Spleen (tissue), 11 donors: ENCODE measurements around the gene WNT7A. TPM values are rescaled to one million over a fixed set of nuclear protein-coding genes. Genes with fewer than 3 reads are reported as not detected.

Source experiments
- DNase-seq: peaks from one replicate; pipeline ENCODE4 v3.0.0-alpha.2; 2020
- H3K27ac ChIP-seq, 8 donors: fragments of 200-600 bp; sonication (generic) in 7 of 8; 1 replicate in 4 of 8; 2 replicates in 4 of 8; pipeline versions ENCODE4 v1.5.0 to v1.8.0; 2016 to 2021; ENCODE audit warnings: inconsistent platforms in 4 of 8, mild to moderate bottlenecking in 4 of 8, moderate library complexity in 1 of 8
- H3K27me3 ChIP-seq, 7 donors: fragments of 200-600 bp; sonication (generic) in 6 of 7; replicated peaks in 1 of 7; 1 replicate in 4 of 7; 2 replicates in 3 of 7; pipeline versions ENCODE4 v1.5.0 to v1.8.0; 2016 to 2021; ENCODE audit warnings: inconsistent platforms in 3 of 7, mild to moderate bottlenecking in 1 of 7
- H3K36me3 ChIP-seq, 6 donors: fragments of 200-600 bp; sonication (generic) in 5 of 6; 1 replicate in 4 of 6; 2 replicates in 2 of 6; pipeline versions ENCODE4 v1.5.0 to v1.8.0; 2016 to 2021; ENCODE audit warnings: inconsistent platforms in 2 of 6
- H3K4me1 ChIP-seq, 6 donors: fragments of 200-600 bp; sonication (generic) in 5 of 6; 1 replicate in 3 of 6; 2 replicates in 3 of 6; pipeline versions ENCODE4 v1.5.0 to v1.8.0; 2016 to 2021; ENCODE audit warnings: inconsistent platforms in 3 of 6
- H3K4me3 ChIP-seq, 8 donors: fragments of 200-600 bp; sonication (generic) in 7 of 8; 1 replicate in 4 of 8; 2 replicates in 4 of 8; pipeline versions ENCODE4 v1.5.0 to v1.8.0; 2016 to 2021; ENCODE audit warnings: inconsistent platforms in 4 of 8, mild to moderate bottlenecking in 4 of 8, moderate library complexity in 2 of 8
- H3K9me3 ChIP-seq, 8 donors: fragments of 200-600 bp; sonication (generic) in 7 of 8; 1 replicate in 4 of 8; 2 replicates in 4 of 8; pipeline versions ENCODE4 v1.5.0 to v1.8.0; 2016 to 2021; ENCODE audit warnings: inconsistent platforms in 4 of 8
- CTCF ChIP-seq, 11 experiments: fragments of 200-600 bp in 7 of 11; fragments of 450-650 bp in 4 of 11; sonication (generic) in 4 of 11; IDR thresholded peaks in 8 of 11; conservative IDR thresholded peaks in 3 of 11; 1 replicate in 7 of 11; 2 replicates in 4 of 11; pipeline versions ENCODE4 v1.4.0 to v1.8.0; 2016 to 2021; ENCODE audit warnings: antibody characterized with exemption in 11 of 11, inconsistent platforms in 4 of 11, mild to moderate bottlenecking in 1 of 11
- POLR2A ChIP-seq, 3 donors: fragments of 450-650 bp; IDR thresholded peaks; one replicate each; pipeline ENCODE4 v1.5.1; 2017; ENCODE audit warnings: antibody characterized with exemption in 3 of 3, mild to moderate bottlenecking in 1 of 3
- POLR2AphosphoS5 ChIP-seq, 3 donors: sonication (generic); formaldehyde crosslinking; IDR thresholded peaks; one replicate each; pipeline ENCODE4 v1.5.1; 2017; ENCODE audit warnings: antibody characterized with exemption in 3 of 3
- WGBS, 5 donors: extraction: QIAGEN DNeasy Blood & Tissue Kit in 3 of 5; methylation state at CpG; one replicate each; pipeline versions ENCODE4 v1.1.5 to v1.1.7; 2013 to 2018; 5-methylcytosine and 5-hydroxymethylcytosine counted together
- intact Hi-C: fragments of 100-400 bp; cut with DNase I; formaldehyde crosslinking; loops from one replicate; pipeline ENCODE4 v1.15.0; 2023; ENCODE audit warnings: low total_unique reads
- polyA plus RNA-seq, 3 donors: library from polyadenylated mRNA; stranded (reverse); fragments of 200-250 nt; gene quantifications; one replicate each; pipeline ENCODE4 v1.2.1, GENCODE V29; 2013
- total RNA-seq, 7 donors: library from RNA; depleted of rRNA in 3 of 7; stranded (reverse); fragments of >200 nt in 3 of 7; fragmentation: NEBNext Ultra II Directional in 4 of 7; extraction: Animal tissue kit (Norgen Biotek cat#: 25700) in 4 of 7; gene quantifications; one replicate each; pipeline versions ENCODE4 v1.1.0 to v1.2.1, GENCODE V29; 2016 to 2021
- donor health status: healthy with polysubstance abuse.
- donor health status: DM: no; HTN: no; CAD: no; lungs with moderate emphysema.
- donor health status: DM: no; HTN: no; CAD: no.
- donor health status: Bipolar disorder and iron deficiency.
- donor health status: healthy.
- donor health status: DM: no; HTN: no; CAD: no.
- donor health status: DM: yes; HTN: yes; CAD: no.

The WNT7A gene
- total and polyA plus RNA-seq, 10 donors: 0.52 to 6.3 (median 2.0) TPM

DNA sequence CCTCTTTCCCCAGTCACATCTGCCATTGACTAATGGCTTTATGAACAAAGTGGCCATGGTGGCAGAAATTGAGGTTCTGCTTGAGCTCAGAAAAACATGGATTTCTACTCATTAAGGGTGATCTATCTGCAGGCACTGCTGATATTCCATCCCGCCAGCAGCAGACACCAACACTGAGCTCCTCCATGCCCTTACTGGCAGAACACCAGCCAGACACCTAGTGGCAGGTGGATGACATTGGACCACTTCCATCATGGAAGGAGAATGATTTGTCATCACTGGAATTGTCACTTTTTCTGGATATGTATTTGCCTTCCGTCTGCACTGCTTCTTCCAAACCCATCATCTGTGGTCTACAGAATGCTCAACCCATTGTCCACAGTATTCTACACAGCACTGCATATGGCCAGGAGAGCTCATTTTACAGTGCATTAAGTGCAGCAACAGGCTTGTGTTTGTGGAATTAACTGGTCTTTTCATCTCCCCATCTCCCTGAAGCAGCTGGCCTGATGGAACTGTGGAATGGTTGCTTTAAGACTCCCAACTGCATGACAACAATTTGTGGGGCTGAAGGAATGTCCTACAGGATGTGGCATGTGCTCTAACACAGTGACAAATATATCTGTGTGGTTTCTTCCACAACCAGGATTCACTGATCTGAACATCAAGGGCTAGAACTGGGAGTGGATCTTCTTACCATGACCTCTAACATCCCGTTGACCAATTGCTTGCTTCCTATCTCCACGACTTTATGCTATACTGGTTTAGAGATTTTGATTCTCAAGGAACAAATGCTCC is 103.4 kb downstream of the WNT7A start:
- Histone ChIP-seq H3K27me3 (peaks cover 0 to 27% (median 0%) of the 10 kb centered on the region in 7 donors), H3K27ac (no peak overlapping the region), H3K4me1 (peaks cover 0 to 1% (median 0%) of the 10 kb centered on the region in 6 donors), H3K36me3 (no peaks in the 10 kb centered on the region), H3K9me3 (no peaks in the 10 kb centered on the region), H3K4me3 (no peak overlapping the region)
- TF ChIP-seq POLR2A (IDR thresholded peaks at IDR 0.05) (no peak), POLR2AphosphoS5 (IDR thresholded peaks at IDR 0.05) (no peak), CTCF (IDR thresholded peaks at IDR 0.05 in 8 of 11, conservative IDR thresholded peaks at IDR 0.05 in 3 of 11) (no peak)
- 67 to 82% (median 80%) methylated on average over 4 of the region's 4 CpGs for WGBS, 5 donors
- intact Hi-C loops: no loop called here
- no peak for DNase-seq

GRCh38 chr3:13772885-13773745 is 106.8 kb downstream of the WNT7A start:
- intact Hi-C loops: no loop called here
- peaks cover 0 to 24% (median 0%) of the 10 kb centered on the region in 7 donors for H3K27me3 ChIP-seq
- no peak for DNase-seq
- 90 to 97% (median 94%) methylated on average over 11 to 18 of the region's 18 CpGs for WGBS, 5 donors
- no peak overlapping the region for H3K4me3 ChIP-seq
- no peak overlapping the region for H3K27ac ChIP-seq
- H3K4me1 ChIP-seq: no peaks in the 10 kb centered on the region
- TF ChIP-seq POLR2AphosphoS5 (IDR thresholded peaks at IDR 0.05) (no peak), CTCF (IDR thresholded peaks at IDR 0.05 in 8 of 11, conservative IDR thresholded peaks at IDR 0.05 in 3 of 11) (no peak), POLR2A (IDR thresholded peaks at IDR 0.05) (no peak)
- H3K9me3 ChIP-seq: no peaks in the 10 kb centered on the region
- H3K36me3 ChIP-seq: no peaks in the 10 kb centered on the region

- no peaks in the 10 kb centered on the region for H3K4me1 ChIP-seq
- H3K36me3 ChIP-seq: no peaks in the 10 kb centered on the region
- H3K9me3 ChIP-seq: no peaks in the 10 kb centered on the region
- 61 to 85% (median 83%) methylated on average over 5 to 7 of the region's 7 CpGs for WGBS, 5 donors
- intact Hi-C loops: no loop called here
- peaks cover 0 to 24% (median 0%) of the 10 kb centered on the region in 7 donors for H3K27me3 ChIP-seq
- H3K27ac ChIP-seq: no peak overlapping the region
- no peak for DNase-seq
- H3K4me3 ChIP-seq: no peak overlapping the region
- no peak for TF ChIP-seq POLR2AphosphoS5 (IDR thresholded peaks at IDR 0.05)
- TF ChIP-seq POLR2A (IDR thresholded peaks at IDR 0.05): no peak
- TF ChIP-seq CTCF (IDR thresholded peaks at IDR 0.05 in 8 of 11, conservative IDR thresholded peaks at IDR 0.05 in 3 of 11): no peak
Observed at GRCh38 chr3:13772321-13772745, 107.5 kb downstream of the WNT7A start.

GRCh38 chr3:13771496-13771895 is 108.4 kb downstream of the WNT7A start:
- Histone ChIP-seq H3K4me1 (no peaks in the 10 kb centered on the region), H3K36me3 (no peaks in the 10 kb centered on the region), H3K27me3 (peaks cover 0 to 24% (median 0%) of the 10 kb centered on the region in 7 donors), H3K27ac (no peak overlapping the region), H3K4me3 (no peak overlapping the region), H3K9me3 (no peaks in the 10 kb centered on the region)
- DNase-seq: no peak
- intact Hi-C loops: no loop called here
- WGBS, 5 donors: 71 to 89% (median 79%) methylated on average over 6 to 9 of the region's 9 CpGs
- TF ChIP-seq POLR2AphosphoS5 (IDR thresholded peaks at IDR 0.05) (no peak), POLR2A (IDR thresholded peaks at IDR 0.05) (no peak), CTCF (IDR thresholded peaks at IDR 0.05 in 8 of 11, conservative IDR thresholded peaks at IDR 0.05 in 3 of 11) (no peak)
